ENCODE data around the gene CCDC87.

CCDC87 gene

DNA sequence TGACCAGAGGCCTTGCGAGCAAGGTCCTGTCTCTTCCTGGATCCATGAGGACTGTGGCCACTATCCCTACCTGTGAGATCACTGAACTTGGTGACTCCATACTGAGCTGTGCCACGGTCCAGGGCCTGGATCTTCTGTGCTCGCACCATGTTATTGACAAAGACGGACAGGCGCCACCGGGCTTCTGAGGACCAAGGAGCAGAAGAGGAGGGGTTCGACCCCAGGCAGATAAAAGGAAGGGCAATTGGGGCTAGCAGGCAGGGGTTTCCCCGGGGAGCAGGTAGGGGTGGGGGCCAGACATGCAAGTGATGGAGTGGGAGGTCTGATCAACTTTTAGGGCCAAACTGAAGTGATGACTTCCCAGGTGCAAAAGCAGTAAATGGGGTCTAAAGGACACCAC is 26.6 kb downstream of the CCDC87 start:
- no peak overlapping the region for H3K4me3 ChIP-seq (IDR thresholded peaks at IDR 0.05; ENCODE audit: insufficient read depth, low read depth, low read length)
- no peaks in the 10 kb centered on the region for H3K27me3 ChIP-seq (ENCODE audit: insufficient read depth, low read depth)
- H4K20me1 ChIP-seq (ENCODE audit: insufficient read depth) = no peaks in the 10 kb centered on the region
- H3K27ac ChIP-seq = no peak overlapping the region
- no peak overlapping the region for H3K4me2 ChIP-seq
- H2AFZ ChIP-seq (ENCODE audit: low read depth) = no peak overlapping the region
- no peaks in the 10 kb centered on the region for H3K36me3 ChIP-seq (ENCODE audit: insufficient read depth)
- H3K9ac ChIP-seq = no peak overlapping the region
- H3K79me2 ChIP-seq (ENCODE audit: insufficient read depth, low read depth) = no peaks in the 10 kb centered on the region
- TF ChIP-seq, protein P1, sequence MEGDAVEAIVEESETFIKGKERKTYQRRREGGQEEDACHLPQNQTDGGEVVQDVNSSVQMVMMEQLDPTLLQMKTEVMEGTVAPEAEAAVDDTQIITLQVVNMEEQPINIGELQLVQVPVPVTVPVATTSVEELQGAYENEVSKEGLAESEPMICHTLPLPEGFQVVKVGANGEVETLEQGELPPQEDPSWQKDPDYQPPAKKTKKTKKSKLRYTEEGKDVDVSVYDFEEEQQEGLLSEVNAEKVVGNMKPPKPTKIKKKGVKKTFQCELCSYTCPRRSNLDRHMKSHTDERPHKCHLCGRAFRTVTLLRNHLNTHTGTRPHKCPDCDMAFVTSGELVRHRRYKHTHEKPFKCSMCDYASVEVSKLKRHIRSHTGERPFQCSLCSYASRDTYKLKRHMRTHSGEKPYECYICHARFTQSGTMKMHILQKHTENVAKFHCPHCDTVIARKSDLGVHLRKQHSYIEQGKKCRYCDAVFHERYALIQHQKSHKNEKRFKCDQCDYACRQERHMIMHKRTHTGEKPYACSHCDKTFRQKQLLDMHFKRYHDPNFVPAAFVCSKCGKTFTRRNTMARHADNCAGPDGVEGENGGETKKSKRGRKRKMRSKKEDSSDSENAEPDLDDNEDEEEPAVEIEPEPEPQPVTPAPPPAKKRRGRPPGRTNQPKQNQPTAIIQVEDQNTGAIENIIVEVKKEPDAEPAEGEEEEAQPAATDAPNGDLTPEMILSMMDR (conservative IDR thresholded peaks at IDR 0.05; ENCODE audit: low read depth, low read length) = no peak
- H3K4me1 ChIP-seq (ENCODE audit: low read depth, poor library complexity, severe bottlenecking) = no peaks in the 10 kb centered on the region

DNA sequence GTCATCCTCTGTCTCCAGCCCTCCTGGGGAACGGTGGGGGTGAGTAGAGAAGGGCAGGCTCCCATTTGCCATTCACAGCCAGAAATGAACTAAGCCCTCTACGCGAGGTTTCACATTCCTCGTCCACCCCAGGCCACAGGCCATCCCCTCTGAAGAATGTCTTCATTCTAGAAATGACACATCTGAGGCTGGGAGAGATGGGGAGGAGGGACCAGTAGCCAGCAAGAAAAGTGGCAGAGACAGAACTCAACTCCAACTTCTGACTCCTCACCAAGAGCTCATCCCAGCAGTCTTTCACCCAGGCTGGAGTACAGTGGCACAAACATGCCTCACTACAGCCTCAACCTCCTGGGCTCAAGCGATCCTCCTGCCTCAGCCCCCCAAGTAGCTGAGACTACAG is 27.9 kb downstream of the CCDC87 start:
- Histone ChIP-seq H2AFZ (ENCODE audit: low read depth) (no peak overlapping the region), H3K27me3 (ENCODE audit: insufficient read depth, low read depth) (no peaks in the 10 kb centered on the region), H4K20me1 (ENCODE audit: insufficient read depth) (no peaks in the 10 kb centered on the region), H3K4me2 (no peak overlapping the region), H3K9ac (no peak overlapping the region), H3K4me3 (IDR thresholded peaks at IDR 0.05; ENCODE audit: insufficient read depth, low read depth, low read length) (no peak overlapping the region), H3K4me1 (ENCODE audit: low read depth, poor library complexity, severe bottlenecking) (no peaks in the 10 kb centered on the region), H3K36me3 (ENCODE audit: insufficient read depth) (no peaks in the 10 kb centered on the region), H3K27ac (no peak overlapping the region), H3K79me2 (ENCODE audit: insufficient read depth, low read depth) (no peaks in the 10 kb centered on the region)
- TF ChIP-seq, protein P1 (conservative IDR thresholded peaks at IDR 0.05; ENCODE audit: low read depth, low read length) = no peak

DNA sequence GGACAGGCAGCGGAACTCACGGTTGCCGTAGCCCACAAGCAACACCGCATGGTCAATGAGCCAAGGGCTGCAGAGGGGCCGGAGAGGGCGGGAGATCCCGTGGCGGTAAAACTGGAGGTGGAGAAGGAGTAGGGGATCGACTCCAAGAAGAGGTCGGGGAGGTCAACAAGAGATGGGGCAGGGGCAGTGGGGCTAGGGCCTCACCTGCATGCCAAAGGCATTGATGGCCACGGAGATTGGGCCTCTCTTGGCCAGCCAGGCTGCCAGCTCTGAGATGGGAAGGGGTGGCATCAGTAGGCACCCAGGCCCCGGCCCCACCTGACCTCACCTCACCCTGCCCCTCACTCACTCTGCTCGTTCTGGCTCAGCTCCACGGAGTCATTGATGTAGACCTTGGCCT is 28.3 kb downstream of the CCDC87 start:
- no peaks in the 10 kb centered on the region for H3K27me3 ChIP-seq (ENCODE audit: insufficient read depth, low read depth)
- no peaks in the 10 kb centered on the region for H3K4me1 ChIP-seq (ENCODE audit: low read depth, poor library complexity, severe bottlenecking)
- H3K36me3 ChIP-seq (ENCODE audit: insufficient read depth) = no peaks in the 10 kb centered on the region
- no peaks in the 10 kb centered on the region for H3K79me2 ChIP-seq (ENCODE audit: insufficient read depth, low read depth)
- TF ChIP-seq, protein P1 (conservative IDR thresholded peaks at IDR 0.05; ENCODE audit: low read depth, low read length) = no peak
- no peak overlapping the region for H3K4me3 ChIP-seq (IDR thresholded peaks at IDR 0.05; ENCODE audit: insufficient read depth, low read depth, low read length)
- no peak overlapping the region for H3K9ac ChIP-seq
- H3K27ac ChIP-seq = no peak overlapping the region
- H2AFZ ChIP-seq (ENCODE audit: low read depth) = no peak overlapping the region
- H4K20me1 ChIP-seq (ENCODE audit: insufficient read depth) = no peaks in the 10 kb centered on the region
- H3K4me2 ChIP-seq = no peak overlapping the region

DNA sequence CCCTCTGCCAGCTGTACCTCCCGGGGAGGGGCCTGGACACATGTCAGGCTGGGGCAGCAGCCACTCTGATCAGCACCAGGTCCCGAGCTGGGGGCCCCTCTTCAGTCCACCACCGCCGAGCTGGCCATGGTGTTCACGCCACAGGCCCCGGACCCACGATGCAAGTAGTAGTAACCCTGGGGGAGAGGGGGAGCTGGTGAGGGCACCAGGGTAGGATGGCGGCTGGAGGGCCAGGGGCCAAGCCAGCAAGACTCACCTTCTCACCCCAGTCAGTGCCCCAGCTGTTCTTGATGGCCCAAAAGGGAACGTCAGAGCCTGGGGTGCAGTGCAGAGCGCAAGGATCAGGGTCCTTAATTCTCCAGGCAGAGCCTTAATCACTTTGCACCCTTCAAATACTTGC is 29.0 kb downstream of the CCDC87 start:
- no peak overlapping the region for H3K27ac ChIP-seq
- H3K4me3 ChIP-seq (IDR thresholded peaks at IDR 0.05; ENCODE audit: insufficient read depth, low read depth, low read length) = no peak overlapping the region
- H3K9ac ChIP-seq = no peak overlapping the region
- TF ChIP-seq, protein P1 (conservative IDR thresholded peaks at IDR 0.05; ENCODE audit: low read depth, low read length) = no peak
- H3K4me2 ChIP-seq = no peak overlapping the region
- H2AFZ ChIP-seq (ENCODE audit: low read depth) = no peak overlapping the region
- H3K36me3 ChIP-seq (ENCODE audit: insufficient read depth) = no peaks in the 10 kb centered on the region
- no peaks in the 10 kb centered on the region for H4K20me1 ChIP-seq (ENCODE audit: insufficient read depth)
- H3K4me1 ChIP-seq (ENCODE audit: low read depth, poor library complexity, severe bottlenecking) = no peaks in the 10 kb centered on the region
- no peaks in the 10 kb centered on the region for H3K79me2 ChIP-seq (ENCODE audit: insufficient read depth, low read depth)
- no peaks in the 10 kb centered on the region; the same call in 1 of the 2 replicates for H3K27me3 ChIP-seq (ENCODE audit: insufficient read depth, low read depth)
